Forelimb muscle (tissue), 1 donor: ENCODE data around the gene USP36. TPM values are rescaled to one million over a fixed set of nuclear protein-coding genes. Genes with fewer than 3 reads are reported as not detected.

Experiments used
- DNase-seq: peaks from one replicate; pipeline ENCODE4 v3.0.0-alpha.2; 2013; ENCODE audit warnings: low read depth
- polyA plus RNA-seq: library from polyadenylated mRNA; unstranded; fragments of 120-200 nt; gene quantifications from one replicate; pipeline ENCODE4 v1.2.1, GENCODE V29; 2013; ENCODE audit not compliant: insufficient read length

The USP36 gene
- polyA plus RNA-seq, 1 donor: 26.1 TPM

- no peak for DNase-seq
Observed at GRCh38 chr17:78838574-78839005, 2.0 kb downstream of the USP36 start.

- DNase-seq: no peak
Observed at GRCh38 chr17:78836420-78837021, 4.1 kb downstream of the USP36 start.

- no peak for DNase-seq
Observed at GRCh38 chr17:78834571-78834970, 6.0 kb downstream of the USP36 start.

- DNase-seq: no peak
Observed at GRCh38 chr17:78832541-78832810, 8.1 kb downstream of the USP36 start.

- no peak for DNase-seq
Observed at GRCh38 chr17:78831688-78832540, 8.7 kb downstream of the USP36 start.

- no peak for DNase-seq
Observed at GRCh38 chr17:78829477-78829876, 11.1 kb downstream of the USP36 start.

GRCh38 chr17:78828470-78829185, 12.0 kb downstream of the USP36 start:
- DNase-seq: no peak

- no peak for DNase-seq
Observed at GRCh38 chr17:78826836-78827509, 13.6 kb downstream of the USP36 start.

GRCh38 chr17:78826421-78826820, 14.2 kb downstream of the USP36 start:
- DNase-seq: no peak

GRCh38 chr17:78825696-78826095, 14.9 kb downstream of the USP36 start:
- no peak for DNase-seq

GRCh38 chr17:78824240-78824639, 16.4 kb downstream of the USP36 start:
- DNase-seq: no peak

GRCh38 chr17:78823282-78824046, 17.1 kb downstream of the USP36 start:
- DNase-seq: no peak

GRCh38 chr17:78822552-78822951, 18.1 kb downstream of the USP36 start:
- no peak for DNase-seq

- no peak for DNase-seq
Observed at GRCh38 chr17:78821961-78822360, 18.7 kb downstream of the USP36 start.

GRCh38 chr17:78820841-78821240, 19.8 kb downstream of the USP36 start:
- DNase-seq: no peak

GRCh38 chr17:78819806-78820792, 20.5 kb downstream of the USP36 start:
- DNase-seq: no peak

- DNase-seq: no peak
Observed at GRCh38 chr17:78819402-78819801, 21.2 kb downstream of the USP36 start.

GRCh38 chr17:78818932-78819331, 21.7 kb downstream of the USP36 start:
- DNase-seq: no peak

- DNase-seq: no peak
Observed at GRCh38 chr17:78818152-78818846, 22.3 kb downstream of the USP36 start.

GRCh38 chr17:78817123-78817522, 23.5 kb downstream of the USP36 start:
- DNase-seq: no peak
